Caco-2 (cell line): ENCODE measurements around the gene NAV3. TPM values are rescaled to one million over a fixed set of nuclear protein-coding genes. Genes with fewer than 3 reads are reported as not detected.

Experiments
- BruUV-seq: library from RNA; stranded (reverse); fragments of 400-500 nt; replicated peaks from 2 replicates; lab custom pipeline; 2021; lab: Mats Ljungman, UMichigan
- CTCF ChIA-PET: fragments of 300-600 bp; sonication (Branson Sonifier 250); formaldehyde crosslinking; loops from one replicate; lab custom pipeline; 2022; ENCODE audit warnings: antibody characterized with exemption; lab: Charles Lee
- POLR2A ChIA-PET: fragments of 300-600 bp; sonication (Branson Sonifier 250); formaldehyde crosslinking; loops from one replicate; lab custom pipeline; 2022; ENCODE audit warnings: antibody characterized with exemption; lab: Charles Lee
- DNase-seq, 2 experiments: peaks; one replicate each; pipeline versions ENCODE4 v3.0.0 to v3.0.0-alpha.2; 2020 to 2022
- H3K27me3 ChIP-seq: replicated peaks from 2 replicates; pipeline ENCODE4 v1.6.0; 2011; ENCODE audit warnings: low read length; ENCODE audit not compliant: control insufficient read depth, insufficient read depth
- H3K36me3 ChIP-seq: 2 replicates; pipeline ENCODE4 v1.5.1; 2011; ENCODE audit warnings: low read length; ENCODE audit not compliant: control insufficient read depth, insufficient read depth
- H3K4me1 ChIP-seq: fragments of 250-450 bp; sonication (Bioruptor Pico); 2 replicates; pipeline ENCODE4 v1.5.1; 2020; ENCODE audit warnings: mild to moderate bottlenecking
- H3K4me3 ChIP-seq: 2 replicates; pipeline ENCODE4 v1.5.1; 2011; ENCODE audit warnings: low read depth, mild to moderate bottlenecking, control low read depth, low read length
- H3K9me3 ChIP-seq: fragments of 250-450 bp; sonication (Bioruptor Pico); 2 replicates; pipeline ENCODE4 v1.5.1; 2020; ENCODE audit warnings: mild to moderate bottlenecking, moderate library complexity
- H3K27ac Mint-ChIP-seq: one replicate; pipeline ENCODE4 v1.8.0; 2022; ENCODE audit warnings: mixed read lengths; ENCODE audit not compliant: unreplicated experiment
- H3K27me3 Mint-ChIP-seq: one replicate; pipeline ENCODE4 v1.8.0; 2022; ENCODE audit warnings: mixed read lengths; ENCODE audit not compliant: insufficient read depth, unreplicated experiment
- H3K36me3 Mint-ChIP-seq: one replicate; pipeline ENCODE4 v1.8.0; 2022; ENCODE audit warnings: mild to moderate bottlenecking, mixed read lengths; ENCODE audit not compliant: insufficient read depth, unreplicated experiment
- H3K4me1 Mint-ChIP-seq: one replicate; pipeline ENCODE4 v1.8.0; 2022; ENCODE audit warnings: low read depth, mixed read lengths; ENCODE audit not compliant: unreplicated experiment
- H3K4me3 Mint-ChIP-seq: one replicate; pipeline ENCODE4 v1.8.0; 2022; ENCODE audit warnings: mild to moderate bottlenecking, moderate library complexity, mixed read lengths; ENCODE audit not compliant: unreplicated experiment
- H3K9me3 Mint-ChIP-seq: one replicate; pipeline ENCODE4 v1.8.0; 2022; ENCODE audit warnings: mixed read lengths; ENCODE audit not compliant: unreplicated experiment
- CTCF ChIP-seq, 2 experiments: fragments of 200-600 bp in 1 of 2; IDR thresholded peaks; 1 replicate in 1 of 2; 2 replicates in 1 of 2; pipeline versions ENCODE4 v1.5.1 to v1.8.0; 2011 to 2022; ENCODE audit warnings: antibody characterized with exemption in 1 of 2, control low read depth in 1 of 2, inconsistent platforms in 1 of 2, low read depth in 1 of 2, low read length in 1 of 2, mild to moderate bottlenecking in 1 of 2, moderate library complexity in 1 of 2; ENCODE audit not compliant: insufficient read depth in 1 of 2, severe bottlenecking in 1 of 2, unreplicated experiment in 1 of 2
- intact Hi-C: fragments of 100-400 bp; cut with micrococcal nuclease; formaldehyde crosslinking; loops from one replicate; pipeline ENCODE4 v1.10.0; 2022; ENCODE audit not compliant: unreplicated experiment
- total RNA-seq: library from RNA; stranded (reverse); gene quantifications from 2 replicates; pipeline ENCODE4 v1.2.3, GENCODE V29; 2022

Gene NAV3
- total RNA-seq, 1 experiment from 2014 or later = 0.45 TPM

- Histone ChIP-seq H3K4me1 (no peaks in the 10 kb centered on the region), H3K4me3 (no peak overlapping the region), H3K27me3 (no peaks in the 10 kb centered on the region), H3K9me3 (no peaks in the 10 kb centered on the region), H3K36me3 (no peaks in the 10 kb centered on the region)
- Mint-ChIP-seq H3K4me3 (no peak overlapping the region), H3K9me3 (no peaks in the 10 kb centered on the region), H3K4me1 (no peaks in the 10 kb centered on the region), H3K27me3 (peaks cover 1% of the 10 kb centered on the region), H3K27ac (no peak overlapping the region), H3K36me3 (no peaks in the 10 kb centered on the region)
- BruUV-seq = no TSS peak
- ChIA-PET POLR2A (no interaction called here), CTCF (no interaction called here)
- intact Hi-C loops = no loop called here
- DNase-seq = no peak
- TF ChIP-seq CTCF (IDR thresholded peaks at IDR 0.05; ENCODE audit: insufficient read depth in 1 of 2, low read depth in 1 of 2, low read length in 1 of 2, severe bottlenecking in 1 of 2, unreplicated experiment in 1 of 2) = no peak
Observed at GRCh38 chr12:77835969-77836368, 5.3 kb downstream of the NAV3 start.

GRCh38 chr12:77837876-77838291, 7.2 kb downstream of the NAV3 start:
- Mint-ChIP-seq H3K4me3 (no peak overlapping the region), H3K36me3 (no peaks in the 10 kb centered on the region), H3K9me3 (no peaks in the 10 kb centered on the region), H3K27ac (no peak overlapping the region), H3K27me3 (no peaks in the 10 kb centered on the region), H3K4me1 (no peaks in the 10 kb centered on the region)
- Histone ChIP-seq H3K27me3 (no peaks in the 10 kb centered on the region), H3K36me3 (no peaks in the 10 kb centered on the region), H3K4me3 (no peak overlapping the region), H3K4me1 (no peaks in the 10 kb centered on the region), H3K9me3 (no peaks in the 10 kb centered on the region)
- POLR2A ChIA-PET = no interaction called here
- TF ChIP-seq CTCF (IDR thresholded peaks at IDR 0.05; ENCODE audit: insufficient read depth in 1 of 2, low read depth in 1 of 2, low read length in 1 of 2, severe bottlenecking in 1 of 2, unreplicated experiment in 1 of 2) = no peak
- BruUV-seq = no TSS peak
- no peak for DNase-seq
- intact Hi-C loops = no loop called here
- CTCF ChIA-PET = no interaction called here

GRCh38 chr12:77841521-77841920, 10.8 kb downstream of the NAV3 start:
- CTCF ChIA-PET = no interaction called here
- no peak for DNase-seq
- Mint-ChIP-seq H3K36me3 (no peaks in the 10 kb centered on the region), H3K27ac (no peak overlapping the region), H3K9me3 (no peaks in the 10 kb centered on the region), H3K27me3 (no peaks in the 10 kb centered on the region), H3K4me1 (no peaks in the 10 kb centered on the region), H3K4me3 (no peak overlapping the region)
- Histone ChIP-seq H3K9me3 (no peaks in the 10 kb centered on the region), H3K27me3 (no peaks in the 10 kb centered on the region), H3K36me3 (no peaks in the 10 kb centered on the region), H3K4me3 (no peak overlapping the region), H3K4me1 (no peaks in the 10 kb centered on the region)
- no peak for TF ChIP-seq CTCF (IDR thresholded peaks at IDR 0.05; ENCODE audit: insufficient read depth in 1 of 2, low read depth in 1 of 2, low read length in 1 of 2, severe bottlenecking in 1 of 2, unreplicated experiment in 1 of 2)
- intact Hi-C loops = loop anchor here (5.0 kb wide), 1 partner anchor 86 kb away; no protein-coding TSS in a partner anchor
- POLR2A ChIA-PET = no interaction called here
- BruUV-seq = no TSS peak
